HG03469 (cell line): ENCODE data around the gene LCN2.

Experiments used
- ATAC-seq: cut with Tn5 transposase; IDR thresholded peaks from one replicate; pipeline ENCODE4 v1.9.1; 2021; ENCODE audit warnings: mild to moderate bottlenecking, moderate library complexity, moderate number of reproducible peaks; ENCODE audit not compliant: unreplicated experiment

Gene LCN2

GRCh38 chr9:128114326-128115186, 34.7 kb upstream of the LCN2 start:
- ATAC-seq, result no peak

GRCh38 chr9:128115187-128116103, 33.8 kb upstream of the LCN2 start:
- ATAC-seq, result no peak

GRCh38 chr9:128116104-128117083, 32.9 kb upstream of the LCN2 start:
- ATAC-seq, result no peak

- ATAC-seq, result no peak
Observed at GRCh38 chr9:128117613-128118471, 31.4 kb upstream of the LCN2 start.

- ATAC-seq, result no peak
Observed at GRCh38 chr9:128118472-128118857, 30.8 kb upstream of the LCN2 start.

- no peak for ATAC-seq
Observed at GRCh38 chr9:128118971-128119665, 30.1 kb upstream of the LCN2 start.

GRCh38 chr9:128120061-128120740, 29.1 kb upstream of the LCN2 start:
- no peak for ATAC-seq

- no peak for ATAC-seq
Observed at GRCh38 chr9:128120741-128121465, 28.4 kb upstream of the LCN2 start.

- ATAC-seq, result no peak
Observed at GRCh38 chr9:128121466-128121810, 27.8 kb upstream of the LCN2 start.

- no peak for ATAC-seq
Observed at GRCh38 chr9:128121924-128122808, 27.1 kb upstream of the LCN2 start.

- ATAC-seq, result no peak
Observed at GRCh38 chr9:128122809-128123175, 26.5 kb upstream of the LCN2 start.

GRCh38 chr9:128123451-128124080, 25.7 kb upstream of the LCN2 start:
- no peak for ATAC-seq

GRCh38 chr9:128124451-128124850, 24.8 kb upstream of the LCN2 start:
- ATAC-seq, result no peak

GRCh38 chr9:128124873-128125579, 24.2 kb upstream of the LCN2 start:
- no peak for ATAC-seq

GRCh38 chr9:128125580-128126354, 23.5 kb upstream of the LCN2 start:
- ATAC-seq, result no peak
